ENCODE measurements around the gene KLRB1.
"Not testable (repeated sequence)": the region's sequence is repeated elsewhere in the genome, so short reads cannot be mapped to it uniquely, and the experiment has no call there.

Gene KLRB1

GRCh38 chr12:9566113-9566512, 41.6 kb downstream of the KLRB1 start:
- in situ Hi-C loops (cut with MboI; ENCODE audit: low pct_unique_long_range_greater_than_20kb, low sequenced_read_pairs); DNase-seq: not testable (repeated sequence)

- in situ Hi-C loops (cut with MboI; ENCODE audit: low pct_unique_long_range_greater_than_20kb, low sequenced_read_pairs); DNase-seq: not testable (repeated sequence)
Observed at GRCh38 chr12:9564418-9564817, 43.3 kb downstream of the KLRB1 start.

- DNase-seq; in situ Hi-C loops (cut with MboI; ENCODE audit: low pct_unique_long_range_greater_than_20kb, low sequenced_read_pairs): not testable (repeated sequence)
Observed at GRCh38 chr12:9562841-9563453, 44.8 kb downstream of the KLRB1 start.

GRCh38 chr12:9545489-9545888, 62.2 kb downstream of the KLRB1 start:
- DNase-seq; in situ Hi-C loops (cut with MboI; ENCODE audit: low pct_unique_long_range_greater_than_20kb, low sequenced_read_pairs): not testable (repeated sequence)

Data from KBM-7 (cell line).